D341Med (cell line): ENCODE results near the gene CCDC116.

Experiments
- DNase-seq: peaks from one replicate; pipeline ENCODE4 v3.0.0; 2012; ENCODE audit warnings: low spot score

Gene CCDC116

DNA sequence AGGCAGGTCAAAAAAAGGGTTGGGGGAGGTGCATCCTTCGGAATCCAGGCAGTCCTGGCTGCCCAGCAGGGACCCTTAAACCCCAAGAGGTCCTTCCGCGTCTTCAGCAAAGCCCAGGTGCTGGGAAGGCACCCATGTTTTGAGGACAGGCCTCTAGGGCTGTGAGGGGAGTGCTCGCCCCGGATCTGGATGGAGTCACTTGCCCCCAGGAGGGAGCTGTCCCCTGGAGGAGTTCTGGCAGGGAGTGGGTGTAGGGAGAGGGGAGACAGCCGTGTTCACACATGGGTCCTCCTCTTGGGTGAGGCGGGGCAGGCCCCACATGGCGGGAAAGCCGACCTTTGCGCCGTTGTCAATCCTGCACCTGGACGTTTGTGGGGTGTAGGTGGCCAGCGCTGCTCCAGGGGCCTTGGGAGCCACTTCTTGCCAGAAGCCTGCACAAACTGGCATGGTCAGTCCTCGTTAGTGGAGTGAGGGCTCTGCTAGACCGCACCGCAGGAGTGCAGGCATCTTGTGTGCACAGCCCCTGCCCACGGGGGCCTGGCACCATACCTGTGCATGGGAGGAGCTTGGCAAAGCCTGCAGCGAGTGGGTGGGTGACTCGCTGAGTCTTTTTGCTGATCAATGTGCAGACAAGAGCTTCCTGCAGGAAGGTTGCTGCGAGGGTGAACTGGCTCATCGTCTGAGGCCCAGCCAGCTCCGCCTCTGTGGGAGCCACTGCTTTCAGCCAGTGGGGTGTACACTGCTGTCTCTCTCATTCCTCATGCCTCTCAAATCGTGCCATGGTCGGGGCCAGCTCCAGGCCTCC is 49.2 kb downstream of the CCDC116 start:
- DNase-seq, result no peak

DNA sequence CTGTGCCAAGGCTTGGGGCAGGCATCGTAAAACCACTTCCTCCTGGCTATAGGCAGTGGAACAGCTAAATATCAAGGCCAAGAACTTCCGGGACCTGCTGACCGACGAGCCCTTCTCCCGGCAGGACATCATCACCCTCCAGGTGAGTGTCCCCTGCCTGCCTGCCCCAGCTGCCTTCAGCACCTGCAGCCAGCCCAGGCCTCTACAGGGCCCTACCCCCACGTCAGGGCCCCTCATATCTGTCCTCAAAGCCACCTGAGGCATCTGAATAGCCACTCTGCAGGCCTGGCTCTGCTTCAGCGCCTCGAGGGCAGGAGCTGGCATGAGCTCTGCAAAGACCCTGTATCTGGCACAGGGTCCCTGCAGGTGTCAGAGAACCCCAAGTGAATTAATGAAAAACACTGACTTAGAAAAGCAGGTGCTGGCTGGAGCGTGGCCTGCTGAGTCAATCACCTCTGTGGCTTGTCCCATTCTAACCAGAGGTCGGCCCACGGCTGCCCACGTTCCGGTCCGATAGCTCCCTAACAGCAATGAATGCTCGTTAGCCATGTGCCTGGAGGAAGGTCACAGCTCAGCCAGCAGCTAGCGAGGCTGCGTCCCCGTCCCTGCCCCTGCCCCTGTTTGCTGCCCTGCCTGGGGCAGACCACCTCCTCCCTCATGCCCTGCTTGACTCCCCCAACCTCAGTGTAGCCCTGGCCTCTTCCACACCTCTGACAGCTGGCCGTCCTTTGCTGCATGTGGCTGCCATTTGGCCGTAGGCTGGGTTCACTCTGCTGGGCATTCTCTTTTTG is 50.0 kb downstream of the CCDC116 start:
- no peak for DNase-seq

DNA sequence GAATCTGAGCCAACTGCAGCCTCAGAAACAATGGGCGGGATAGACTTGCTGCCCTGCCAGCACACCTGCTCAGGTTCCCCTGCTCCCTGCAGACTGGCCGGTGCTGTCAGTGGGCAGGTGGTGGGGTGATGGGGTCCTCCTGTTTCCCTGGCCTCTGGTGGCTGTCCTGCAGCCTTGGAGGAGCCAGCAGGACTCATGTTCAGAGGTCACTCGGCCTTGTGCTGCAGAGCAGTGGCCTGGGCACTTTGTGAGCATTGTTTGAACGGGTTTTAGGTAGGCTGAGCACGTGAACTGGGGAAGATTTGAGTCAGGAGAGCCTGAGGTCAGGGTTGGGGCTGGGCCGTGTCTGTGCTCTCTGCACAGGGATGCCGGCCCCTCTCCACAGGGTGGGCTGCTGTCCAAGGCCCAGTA is 50.8 kb downstream of the CCDC116 start:
- no peak for DNase-seq

DNA sequence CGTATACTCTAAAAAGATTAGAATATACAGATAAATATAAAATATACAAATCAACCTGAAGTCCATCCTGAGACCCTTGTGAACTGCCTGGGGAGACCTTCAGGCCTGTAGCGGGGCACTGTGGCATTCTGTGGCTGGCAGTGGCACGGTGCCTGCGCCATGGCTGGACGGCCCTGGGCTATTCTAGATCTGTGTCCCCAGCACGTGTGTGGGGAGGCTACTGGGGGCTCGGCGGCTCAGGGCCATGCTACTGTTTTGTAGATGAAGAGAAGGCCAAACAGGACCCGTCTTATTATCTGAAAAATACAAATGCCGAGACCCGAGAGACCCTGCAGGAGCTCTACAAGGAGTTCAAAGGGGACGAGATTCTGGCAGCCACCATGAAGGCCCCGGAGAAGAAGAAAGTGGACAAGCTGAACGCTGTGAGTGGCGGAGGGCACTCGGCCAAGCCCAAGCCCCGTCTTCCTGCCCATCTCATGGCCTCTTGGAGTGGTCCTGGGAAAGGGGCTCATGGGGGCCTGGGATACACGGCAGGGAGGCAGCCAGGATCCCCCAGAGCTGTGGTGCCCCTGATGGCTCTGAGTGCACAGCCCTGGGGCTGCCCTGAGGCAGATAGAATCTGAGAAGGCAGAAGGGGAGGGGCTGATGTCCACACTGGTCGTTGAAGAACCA is 52.1 kb downstream of the CCDC116 start:
- no peak for DNase-seq

DNA sequence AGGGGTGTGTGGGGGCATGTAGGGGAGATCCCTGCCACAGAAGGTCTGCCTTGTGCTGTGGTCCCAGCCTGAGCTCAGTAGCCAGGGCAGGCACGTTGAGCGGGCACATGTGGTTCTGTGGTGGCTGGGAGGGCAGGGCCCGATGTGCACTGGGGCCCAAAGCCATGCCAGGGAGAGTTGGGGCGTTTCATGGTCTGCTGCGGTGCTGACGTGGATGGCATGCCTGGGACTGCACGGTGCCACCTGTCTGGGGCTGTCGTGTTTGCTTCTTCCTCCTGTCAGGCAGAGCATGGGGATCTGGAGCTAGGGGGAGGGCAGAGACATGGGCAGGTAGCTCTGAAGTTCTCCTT is 52.6 kb downstream of the CCDC116 start:
- no peak for DNase-seq

DNA sequence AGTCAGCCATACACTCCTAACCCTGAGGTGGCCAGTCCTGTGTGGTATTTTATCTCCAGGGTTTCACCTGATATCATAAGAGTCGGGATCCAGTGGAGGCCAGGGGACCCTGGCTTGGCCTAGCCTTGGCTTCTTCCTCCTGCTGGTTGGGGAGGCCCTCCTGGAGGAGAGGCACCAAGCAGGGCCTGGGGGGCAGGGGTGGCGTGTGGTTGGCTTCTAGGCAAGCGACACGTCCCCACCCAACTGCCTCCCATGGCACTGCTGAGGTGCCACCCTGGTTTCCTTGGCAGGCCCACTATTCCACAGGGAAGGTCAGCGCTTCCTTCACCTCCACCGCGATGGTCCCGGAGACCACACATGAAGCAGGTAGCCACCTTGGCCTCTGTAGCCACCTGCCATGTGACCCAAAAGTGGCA is 53.6 kb downstream of the CCDC116 start:
- peak; percentile 19 for DNase-seq
